GM21529 (cell line): ENCODE results near the gene TPSAB1.
"Not testable (repeated sequence)": the region's sequence is repeated elsewhere in the genome, so short reads cannot be mapped to it uniquely, and the experiment has no call there.

Experiments used
- ATAC-seq: cut with Tn5 transposase; IDR thresholded peaks from one replicate; pipeline ENCODE4 v1.9.1; 2021; ENCODE audit not compliant: unreplicated experiment

The TPSAB1 gene

GRCh38 chr16:1264345-1265089 lies 24.0 kb downstream of the TPSAB1 start:
- no peak for ATAC-seq

- ATAC-seq, result no peak
Measured at GRCh38 chr16:1265090-1265630, 24.7 kb downstream of the TPSAB1 start.

- ATAC-seq, result no peak
Measured at GRCh38 chr16:1265826-1266225, 25.3 kb downstream of the TPSAB1 start.

- ATAC-seq, result not testable (repeated sequence)
Measured at GRCh38 chr16:1269418-1269817, 28.9 kb downstream of the TPSAB1 start.

- no peak for ATAC-seq
Measured at GRCh38 chr16:1271380-1271723, 30.8 kb downstream of the TPSAB1 start.

- not testable (repeated sequence) for ATAC-seq
Measured at GRCh38 chr16:1271724-1272413, 31.4 kb downstream of the TPSAB1 start.

- no peak for ATAC-seq
Measured at GRCh38 chr16:1272453-1273198, 32.1 kb downstream of the TPSAB1 start.

GRCh38 chr16:1273816-1274215 lies 33.3 kb downstream of the TPSAB1 start:
- no peak for ATAC-seq

- no peak for ATAC-seq
Measured at GRCh38 chr16:1274767-1275166, 34.3 kb downstream of the TPSAB1 start.

- no peak for ATAC-seq
Measured at GRCh38 chr16:1275791-1276579, 35.5 kb downstream of the TPSAB1 start.

- ATAC-seq, result no peak
Measured at GRCh38 chr16:1276580-1276878, 36.0 kb downstream of the TPSAB1 start.

GRCh38 chr16:1277151-1277598 lies 36.7 kb downstream of the TPSAB1 start:
- ATAC-seq, result no peak

- no peak for ATAC-seq
Measured at GRCh38 chr16:1277617-1278282, 37.2 kb downstream of the TPSAB1 start.

GRCh38 chr16:1278477-1278876 lies 38.0 kb downstream of the TPSAB1 start:
- ATAC-seq, result no peak

- no peak for ATAC-seq
Measured at GRCh38 chr16:1279081-1279944, 38.8 kb downstream of the TPSAB1 start.

GRCh38 chr16:1279945-1280589 lies 39.6 kb downstream of the TPSAB1 start:
- ATAC-seq, result no peak

- ATAC-seq, result no peak
Measured at GRCh38 chr16:1280783-1281182, 40.3 kb downstream of the TPSAB1 start.

GRCh38 chr16:1281517-1281916 lies 41.0 kb downstream of the TPSAB1 start:
- no peak for ATAC-seq
